ENCODE results near the gene DNTTIP2.

GRCh38 chr1:93827633-93828366 is 51.2 kb downstream of the DNTTIP2 start:
- TF ChIP-seq KDM5A (IDR thresholded peaks at IDR 0.05): no peak
- no peak for TF ChIP-seq TP53 (CRISPR knock-in tag; IDR thresholded peaks at IDR 0.05)
- no peak for TF ChIP-seq POLR2A (IDR thresholded peaks at IDR 0.05; ENCODE audit: low read length)
- no peak for TF ChIP-seq CTCF (IDR thresholded peaks at IDR 0.05)
- TF ChIP-seq MAX (IDR thresholded peaks at IDR 0.05): peak; percentile 36; the same call in 1 of the 2 replicates
- TF ChIP-seq MYC (IDR thresholded peaks at IDR 0.05; ENCODE audit: borderline replicate concordance, low read length): no peak
- TF ChIP-seq KDM1A (IDR thresholded peaks at IDR 0.05; ENCODE audit: low read depth): no peak
- TF ChIP-seq HDAC2 (IDR thresholded peaks at IDR 0.05): no peak
- TF ChIP-seq FOSB (CRISPR knock-in tag; IDR thresholded peaks at IDR 0.05): no peak
- TF ChIP-seq EP300 (IDR thresholded peaks at IDR 0.05): no peak
- TF ChIP-seq CEBPB (IDR thresholded peaks at IDR 0.05): peak in 1 of 2 experiments; percentile 67; a peak in 2 of 4 replicates
- no peak for TF ChIP-seq RCOR1 (IDR thresholded peaks at IDR 0.05; ENCODE audit: low read depth, low read length)

Data from A549 (cell line).